Ascending aorta (tissue), 2 donors: Measurements from ENCODE around the gene TRIM69. TPM values are rescaled to one million over a fixed set of nuclear protein-coding genes. Genes with fewer than 3 reads are reported as not detected.
"Not testable (repeated sequence)": the region's sequence is repeated elsewhere in the genome, so short reads cannot be mapped to it uniquely, and the experiment has no call there.

Source experiments
- DNase-seq, 2 donors: peaks; one replicate each; pipeline ENCODE4 v3.0.0-alpha.2; 2019; ENCODE audit warnings: low spot score in 2 of 2
- H3K27ac ChIP-seq, 2 donors: fragments of 200-600 bp; sonication (generic); one replicate each; pipeline ENCODE4 v1.5.1; 2016 to 2017; ENCODE audit warnings: mild to moderate bottlenecking in 1 of 2
- H3K27me3 ChIP-seq: fragments of 200-600 bp; sonication (generic); one replicate; pipeline ENCODE4 v1.5.1; 2017
- H3K36me3 ChIP-seq, 2 donors: fragments of 200-600 bp; sonication (generic); one replicate each; pipeline ENCODE4 v1.5.1; 2016
- H3K4me1 ChIP-seq, 2 donors: fragments of 200-600 bp; sonication (generic); one replicate each; pipeline ENCODE4 v1.5.1; 2016 to 2017; ENCODE audit warnings: mild to moderate bottlenecking in 1 of 2
- H3K4me3 ChIP-seq, 2 donors: fragments of 200-600 bp; sonication (generic); one replicate each; pipeline ENCODE4 v1.5.1; 2016 to 2017; ENCODE audit warnings: mild to moderate bottlenecking in 1 of 2
- H3K9me3 ChIP-seq, 2 donors: fragments of 200-600 bp; sonication (generic); one replicate each; pipeline ENCODE4 v1.5.1; 2016
- intact Hi-C: fragments of 100-400 bp; cut with DNase I; formaldehyde crosslinking; loops from one replicate; pipeline ENCODE4 v1.15.1; 2023
- total RNA-seq: library from RNA; depleted of rRNA; stranded (reverse); fragments of >200 nt; gene quantifications from one replicate; pipeline ENCODE4 v1.1.0, GENCODE V29; 2016
- TF ChIP-seq, protein P1 (sequence below), 3 experiments: fragments of 200-600 bp in 2 of 3; fragments of 450-650 bp in 1 of 3; sonication (generic) in 2 of 3; IDR thresholded peaks; one replicate each; pipeline ENCODE4 v1.5.1; 2016 to 2019; ENCODE audit warnings: antibody characterized with exemption in 3 of 3, mild to moderate bottlenecking in 1 of 3, moderate library complexity in 1 of 3

TRIM69 gene
- total RNA-seq, 1 donor from 2014 or later = 40.3 TPM

DNA sequence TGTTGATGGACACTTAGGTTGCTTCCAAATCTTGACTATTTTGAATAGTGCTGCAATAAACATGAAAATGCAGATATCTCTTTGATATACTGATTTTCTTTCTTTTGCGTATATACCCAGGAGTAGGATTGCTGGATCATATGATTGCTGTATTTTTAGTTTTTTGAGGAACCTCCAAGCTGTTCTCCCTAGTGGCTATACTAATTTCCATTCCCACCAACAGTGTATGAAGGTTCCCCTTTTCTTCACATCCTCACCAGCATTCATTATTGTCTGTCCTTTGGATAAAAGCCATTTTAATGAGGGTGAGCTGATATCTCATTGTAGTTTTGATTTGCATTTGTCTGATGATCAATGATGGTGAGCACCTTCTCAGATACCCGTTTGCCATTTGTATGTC lies 37.7 kb upstream of the TRIM69 start:
- Histone ChIP-seq H3K36me3 (no peaks in the 10 kb centered on the region), H3K9me3 (peaks cover 3 to 5% of the 10 kb centered on the region in 2 donors), H3K27ac (no peak overlapping the region), H3K4me3 (no peak overlapping the region), H3K4me1 (no peaks in the 10 kb centered on the region), H3K27me3 (no peaks in the 10 kb centered on the region)
- TF ChIP-seq, protein P1, sequence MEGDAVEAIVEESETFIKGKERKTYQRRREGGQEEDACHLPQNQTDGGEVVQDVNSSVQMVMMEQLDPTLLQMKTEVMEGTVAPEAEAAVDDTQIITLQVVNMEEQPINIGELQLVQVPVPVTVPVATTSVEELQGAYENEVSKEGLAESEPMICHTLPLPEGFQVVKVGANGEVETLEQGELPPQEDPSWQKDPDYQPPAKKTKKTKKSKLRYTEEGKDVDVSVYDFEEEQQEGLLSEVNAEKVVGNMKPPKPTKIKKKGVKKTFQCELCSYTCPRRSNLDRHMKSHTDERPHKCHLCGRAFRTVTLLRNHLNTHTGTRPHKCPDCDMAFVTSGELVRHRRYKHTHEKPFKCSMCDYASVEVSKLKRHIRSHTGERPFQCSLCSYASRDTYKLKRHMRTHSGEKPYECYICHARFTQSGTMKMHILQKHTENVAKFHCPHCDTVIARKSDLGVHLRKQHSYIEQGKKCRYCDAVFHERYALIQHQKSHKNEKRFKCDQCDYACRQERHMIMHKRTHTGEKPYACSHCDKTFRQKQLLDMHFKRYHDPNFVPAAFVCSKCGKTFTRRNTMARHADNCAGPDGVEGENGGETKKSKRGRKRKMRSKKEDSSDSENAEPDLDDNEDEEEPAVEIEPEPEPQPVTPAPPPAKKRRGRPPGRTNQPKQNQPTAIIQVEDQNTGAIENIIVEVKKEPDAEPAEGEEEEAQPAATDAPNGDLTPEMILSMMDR (IDR thresholded peaks at IDR 0.05) = no peak
- intact Hi-C loops = no loop called here
- DNase-seq = no peak

DNA sequence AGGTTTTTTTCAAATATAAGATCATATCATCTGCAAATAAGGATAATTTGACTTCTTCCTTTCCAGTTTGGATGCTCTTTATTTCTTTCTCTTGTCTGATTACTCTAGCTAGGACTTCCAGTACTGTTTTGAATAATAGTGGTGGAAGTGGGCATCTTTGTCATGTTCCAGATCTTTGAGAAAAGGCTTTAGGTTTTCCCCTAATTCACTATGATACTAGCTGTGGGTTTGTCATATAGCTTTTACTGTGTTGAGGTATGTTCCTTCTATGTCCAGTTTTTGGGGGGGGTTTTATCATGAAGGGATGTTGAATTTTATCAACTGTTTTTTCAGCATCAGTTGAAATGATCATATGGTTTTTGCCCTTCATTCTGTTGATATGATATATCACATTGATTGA lies 35.7 kb upstream of the TRIM69 start:
- intact Hi-C loops, H3K4me1 ChIP-seq, H3K4me3 ChIP-seq, H3K27me3 ChIP-seq, H3K9me3 ChIP-seq, DNase-seq, H3K36me3 ChIP-seq, H3K27ac ChIP-seq: not testable (repeated sequence)

DNA sequence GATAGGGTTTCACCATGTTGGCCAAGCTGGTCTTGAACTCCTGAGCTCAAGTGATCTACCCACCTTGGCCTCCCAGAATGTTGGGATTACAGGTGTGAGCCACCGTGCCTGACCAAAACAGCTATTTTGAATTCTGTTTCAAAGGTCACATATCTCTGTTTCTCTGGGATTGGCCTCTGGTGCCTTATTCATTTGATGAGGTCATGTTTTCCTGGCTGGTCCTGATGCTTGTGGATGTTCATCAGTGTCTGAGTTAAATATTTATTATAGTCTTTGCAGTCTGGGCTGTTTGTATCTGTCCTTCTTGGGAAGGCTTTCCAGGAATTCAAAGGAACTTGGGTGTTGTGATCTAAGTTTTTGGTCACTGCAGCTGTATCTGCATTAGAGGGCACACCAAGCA lies 30.3 kb upstream of the TRIM69 start:
- intact Hi-C loops = no loop called here
- H3K27ac ChIP-seq = no peak overlapping the region
- TF ChIP-seq, protein P1 (IDR thresholded peaks at IDR 0.05) = no peak
- no peaks in the 10 kb centered on the region for H3K27me3 ChIP-seq
- H3K4me3 ChIP-seq = no peak overlapping the region
- H3K4me1 ChIP-seq = no peaks in the 10 kb centered on the region
- H3K36me3 ChIP-seq = no peaks in the 10 kb centered on the region
- no peak for DNase-seq
- H3K9me3 ChIP-seq = peaks cover 0 to 3% of the 10 kb centered on the region in 2 donors

DNA sequence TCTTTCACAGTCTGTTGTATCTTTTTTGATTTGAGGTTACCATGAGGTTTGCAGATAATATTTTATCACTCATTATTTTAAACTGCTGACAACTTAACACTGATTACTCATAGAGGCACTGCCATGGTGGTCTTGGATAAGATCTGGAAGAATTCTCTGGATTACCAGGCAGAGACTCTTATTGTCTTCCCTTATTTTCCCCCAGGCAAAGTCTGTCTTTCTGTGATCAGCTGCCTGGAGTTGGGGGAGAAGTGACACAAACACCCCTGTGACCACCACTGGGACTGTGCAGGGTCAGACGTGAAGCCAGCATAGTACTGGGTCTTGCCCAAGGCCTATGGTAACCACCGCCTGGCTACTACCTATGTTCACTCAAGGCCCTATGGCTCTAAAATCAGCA lies 29.9 kb upstream of the TRIM69 start:
- no peaks in the 10 kb centered on the region for H3K4me1 ChIP-seq
- no peaks in the 10 kb centered on the region for H3K36me3 ChIP-seq
- TF ChIP-seq, protein P1 (IDR thresholded peaks at IDR 0.05) = no peak
- peaks cover 0 to 3% of the 10 kb centered on the region in 2 donors for H3K9me3 ChIP-seq
- no peak overlapping the region for H3K4me3 ChIP-seq
- no peaks in the 10 kb centered on the region for H3K27me3 ChIP-seq
- no peak for DNase-seq
- intact Hi-C loops = no loop called here
- no peak overlapping the region for H3K27ac ChIP-seq

DNA sequence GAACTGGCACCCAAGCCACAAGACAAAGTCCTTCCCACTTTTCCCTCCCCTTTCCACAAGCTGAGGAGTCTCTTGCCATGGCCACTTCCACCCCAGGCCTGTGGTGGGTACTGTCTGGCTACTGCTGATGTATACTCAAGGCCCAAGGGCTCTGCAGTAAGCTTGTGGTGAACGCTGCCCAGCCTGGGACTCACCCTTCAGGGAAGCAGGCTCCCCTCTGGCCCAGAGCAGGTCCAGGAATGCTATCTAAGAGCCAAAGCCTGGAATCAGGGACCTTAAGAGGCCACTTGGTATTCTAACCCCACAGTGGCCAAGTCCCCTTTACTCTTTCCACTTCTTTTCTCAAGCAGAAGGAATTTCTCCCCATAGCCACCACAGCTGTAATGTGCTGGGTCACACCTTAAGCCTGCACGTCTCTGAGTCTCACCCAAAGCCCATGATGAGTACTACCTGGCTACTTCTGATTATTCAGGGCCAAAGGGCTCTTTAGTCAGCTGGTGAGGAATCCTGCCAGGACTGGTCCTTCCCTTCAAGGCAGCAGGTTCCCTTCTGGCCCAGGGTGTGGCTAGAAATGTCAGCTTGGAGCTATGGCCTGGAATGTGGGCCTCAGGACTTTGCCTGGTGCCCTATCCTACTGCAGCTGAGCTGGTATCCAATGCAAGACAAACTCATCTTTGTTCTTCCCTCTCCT lies 29.2 kb upstream of the TRIM69 start:
- Histone ChIP-seq H3K4me1 (no peaks in the 10 kb centered on the region), H3K27ac (no peak overlapping the region), H3K4me3 (no peak overlapping the region), H3K9me3 (peaks cover 0 to 3% of the 10 kb centered on the region in 2 donors), H3K36me3 (no peaks in the 10 kb centered on the region), H3K27me3 (no peaks in the 10 kb centered on the region)
- TF ChIP-seq, protein P1 (IDR thresholded peaks at IDR 0.05) = no peak
- intact Hi-C loops = no loop called here
- DNase-seq = no peak

DNA sequence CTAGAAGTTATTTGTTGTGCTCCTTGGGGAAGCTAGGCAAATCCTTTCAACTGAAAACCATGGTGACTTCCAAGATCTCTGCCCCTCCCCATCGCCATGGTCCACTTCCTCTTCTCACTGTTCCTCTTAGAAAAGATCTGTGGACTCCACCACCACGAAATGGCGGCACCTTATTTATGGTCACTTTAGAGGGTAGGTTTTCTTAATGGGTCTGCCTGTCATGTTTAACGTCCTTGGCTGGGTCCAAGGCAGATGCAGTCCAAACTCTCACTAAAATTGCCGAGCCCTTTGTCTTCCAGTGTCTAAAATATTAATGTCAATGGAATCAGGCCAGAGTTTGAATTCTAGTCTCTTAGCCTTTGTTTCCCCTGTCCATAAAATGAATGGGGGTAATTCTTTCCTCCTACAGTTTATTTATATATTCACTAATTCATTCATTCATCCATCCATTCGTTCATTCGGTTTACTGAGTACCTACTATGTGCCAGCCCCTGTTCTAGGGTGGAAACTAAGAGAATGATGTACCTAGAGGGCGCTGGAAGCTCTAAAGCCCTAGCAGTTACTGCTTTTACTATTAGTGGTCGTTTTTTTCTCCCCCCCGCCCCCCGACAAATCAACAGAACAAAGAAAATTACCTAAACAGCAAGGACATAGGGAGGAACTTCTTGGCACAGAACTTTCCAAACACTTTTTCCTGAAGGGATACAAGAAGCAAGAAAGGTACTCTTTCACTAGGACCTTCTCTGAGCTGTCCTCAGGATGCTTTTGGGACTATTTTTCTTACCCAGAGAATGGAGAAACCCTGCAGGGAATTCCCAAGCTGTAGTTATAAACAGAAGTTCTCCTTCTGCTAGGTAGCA lies 25.9 kb upstream of the TRIM69 start:
- Histone ChIP-seq H3K4me1 (peaks cover 4 to 15% of the 10 kb centered on the region in 2 donors), H3K9me3 (no peaks in the 10 kb centered on the region), H3K36me3 (peaks cover 4% of the 10 kb centered on the region in 2 donors), H3K4me3 (peak overlapping the region; percentile 87 to 90), H3K27ac (peak overlapping the region; percentile 97 to 99), H3K27me3 (no peaks in the 10 kb centered on the region)
- intact Hi-C loops = loop anchor here (1.0 to 10.0 kb wide), 6 partner anchors 19 to 1196 kb away; partner anchors contain the start of genes CTDSPL2, GOLM2, MAP1A and SPG11
- DNase-seq = peak in 1 of 2 donors; percentile 77
- TF ChIP-seq, protein P1 (IDR thresholded peaks at IDR 0.05) = peak; percentile 15 to 39 (median 21)
